HG03442 (cell line): ENCODE data around the gene KATNIP.
"Not testable (repeated sequence)": the region's sequence is repeated elsewhere in the genome, so short reads cannot be mapped to it uniquely, and the experiment has no call there.

Experiments used
- ATAC-seq: cut with Tn5 transposase; IDR thresholded peaks from one replicate; pipeline ENCODE4 v1.9.1; 2021; ENCODE audit warnings: mild to moderate bottlenecking, moderate library complexity; ENCODE audit not compliant: unreplicated experiment

The KATNIP gene

GRCh38 chr16:27531826-27532800 lies 17.8 kb upstream of the KATNIP start:
- no peak for ATAC-seq

GRCh38 chr16:27534256-27534655 lies 15.7 kb upstream of the KATNIP start:
- ATAC-seq, result no peak

- no peak for ATAC-seq
Measured at GRCh38 chr16:27538528-27538927, 11.4 kb upstream of the KATNIP start.

- no peak for ATAC-seq
Measured at GRCh38 chr16:27539120-27539519, 10.8 kb upstream of the KATNIP start.

- ATAC-seq, result no peak
Measured at GRCh38 chr16:27539636-27540035, 10.3 kb upstream of the KATNIP start.

GRCh38 chr16:27543801-27544200 lies 6.1 kb upstream of the KATNIP start:
- ATAC-seq, result no peak

GRCh38 chr16:27544671-27545070 lies 5.3 kb upstream of the KATNIP start:
- ATAC-seq, result no peak

GRCh38 chr16:27547134-27547533 lies 2.8 kb upstream of the KATNIP start:
- ATAC-seq, result no peak

GRCh38 chr16:27547851-27548250 lies 2.1 kb upstream of the KATNIP start:
- no peak for ATAC-seq

- peak; percentile 23 for ATAC-seq
Measured at GRCh38 chr16:27549464-27549745, 539 bp upstream of the KATNIP start.

GRCh38 chr16:27550582-27550920 lies 607 bp downstream of the KATNIP start:
- ATAC-seq, result no peak

GRCh38 chr16:27551036-27551435 lies 1.1 kb downstream of the KATNIP start:
- ATAC-seq, result no peak

- no peak for ATAC-seq
Measured at GRCh38 chr16:27556471-27556870, 6.5 kb downstream of the KATNIP start.

GRCh38 chr16:27558434-27558833 lies 8.5 kb downstream of the KATNIP start:
- ATAC-seq, result no peak

- no peak for ATAC-seq
Measured at GRCh38 chr16:27558932-27559331, 9.0 kb downstream of the KATNIP start.

- no peak for ATAC-seq
Measured at GRCh38 chr16:27561216-27561615, 11.3 kb downstream of the KATNIP start.

- no peak for ATAC-seq
Measured at GRCh38 chr16:27564224-27564623, 14.3 kb downstream of the KATNIP start.

- ATAC-seq, result no peak
Measured at GRCh38 chr16:27566417-27566816, 16.5 kb downstream of the KATNIP start.

GRCh38 chr16:27568077-27568476 lies 18.1 kb downstream of the KATNIP start:
- no peak for ATAC-seq

GRCh38 chr16:27570986-27571385 lies 21.0 kb downstream of the KATNIP start:
- ATAC-seq, result not testable (repeated sequence)

- no peak for ATAC-seq
Measured at GRCh38 chr16:27571433-27572326, 21.7 kb downstream of the KATNIP start.

- ATAC-seq, result no peak
Measured at GRCh38 chr16:27572711-27573110, 22.8 kb downstream of the KATNIP start.
